K562 (cell line): ENCODE data around the gene F13A1. TPM values are rescaled to one million over a fixed set of nuclear protein-coding genes. Genes with fewer than 3 reads are reported as not detected.

ENCODE experiments used
- ATAC-seq: fragments of 200-7000 bp; cut with Tn5 transposase; 3 replicates; pipeline ENCODE4 v1.9.1; 2020; ENCODE audit warnings: moderate library complexity
- BruUV-seq: library from RNA; stranded (reverse); fragments of 400-500 nt; replicated peaks from 2 replicates; lab custom pipeline; 2021; lab: Mats Ljungman, UMichigan
- CTCF ChIA-PET: fragments of 300-600 bp; formaldehyde crosslinking; extraction: SDS; loops from one replicate; lab custom pipeline; 2021; ENCODE audit warnings: low intra/inter-chr PET ratio; lab: Yijun Ruan, JAX
- POLR2A ChIA-PET: fragments of 300-600, 350-650 bp; sonication (Branson Sonifier 250); formaldehyde crosslinking; extraction: SDS; loops from one replicate; lab custom pipeline; 2021; ENCODE audit warnings: antibody characterized with exemption, inconsistent platforms; lab: Yijun Ruan, JAX
- DNase-seq, 4 experiments: peaks; one replicate each; pipeline versions ENCODE4 v3.0.0 to v3.0.0-alpha.2; 2011 to 2018; ENCODE audit warnings: low spot score in 3 of 4, mixed read lengths in 3 of 4; ENCODE audit errors: extremely low read depth in 1 of 4
- FAIRE-seq: peaks from 2 replicates; lab custom pipeline; 2011; peaks lifted over from hg19 to GRCh38; lab: Jason Lieb, UNC
- H2AFZ ChIP-seq: 2 replicates; pipeline ENCODE4 v1.6.0; 2011; ENCODE audit warnings: low read depth, low read length, control low read depth, inconsistent platforms
- H3K27ac ChIP-seq: fragments of 200-600 bp; 3 replicates; pipeline ENCODE4 v1.8.0; 2011; ENCODE audit warnings: low read depth, mild to moderate bottlenecking, control low read depth, inconsistent platforms, low read length, moderate library complexity, mixed read lengths; ENCODE audit errors: extremely low read depth
- H3K27me3 ChIP-seq, 2 experiments: fragments of 300-600 bp in 1 of 2; 2 replicates in 1 of 2; 3 replicates in 1 of 2; pipeline versions ENCODE4 v1.6.0 to v1.8.0; 2011; ENCODE audit warnings: inconsistent platforms in 2 of 2, low read length in 2 of 2, mild to moderate bottlenecking in 1 of 2, mixed read lengths in 1 of 2, moderate library complexity in 1 of 2; ENCODE audit not compliant: control insufficient read depth in 2 of 2, insufficient read depth in 2 of 2
- H3K36me3 ChIP-seq: fragments of 300-600 bp; 3 replicates; pipeline ENCODE4 v1.8.0; 2011; ENCODE audit warnings: mild to moderate bottlenecking, low read length, inconsistent platforms; ENCODE audit not compliant: control insufficient read depth, insufficient read depth
- H3K4me1 ChIP-seq, 2 experiments: fragments of 200-600 bp in 1 of 2; replicated peaks in 1 of 2; 2 replicates in 1 of 2; 3 replicates in 1 of 2; pipeline versions ENCODE4 v1.5.1 to v1.8.0; 2011; ENCODE audit warnings: inconsistent platforms in 2 of 2, low read length in 2 of 2, mild to moderate bottlenecking in 1 of 2, mixed read lengths in 1 of 2, moderate library complexity in 1 of 2; ENCODE audit not compliant: control insufficient read depth in 2 of 2, insufficient read depth in 2 of 2
- H3K4me2 ChIP-seq: 2 replicates; pipeline ENCODE4 v1.6.1; 2011; ENCODE audit warnings: low read length, control low read depth, inconsistent platforms, mixed read lengths; ENCODE audit not compliant: insufficient read depth
- H3K4me3 ChIP-seq: fragments of 200-600 bp; sonication (generic), shearing (Covaris generic); 2 replicates; pipeline ENCODE4 v1.5.1; 2016; ENCODE audit warnings: control low read depth, inconsistent platforms
- H3K79me2 ChIP-seq: fragments of 200-600 bp; 3 replicates; pipeline ENCODE4 v1.8.0; 2011; ENCODE audit warnings: low read length, inconsistent platforms; ENCODE audit not compliant: control insufficient read depth, insufficient read depth
- H3K9ac ChIP-seq, 2 experiments: 2 replicates each; pipeline versions ENCODE4 v1.6.0 to v1.6.1; 2011; ENCODE audit warnings: low read depth in 2 of 2, low read length in 2 of 2, control low read depth in 1 of 2, inconsistent platforms in 1 of 2, mild to moderate bottlenecking in 1 of 2, mixed read lengths in 1 of 2; ENCODE audit not compliant: insufficient read depth in 1 of 2
- H3K9me1 ChIP-seq: one replicate; pipeline ENCODE4 v1.6.0; 2011; ENCODE audit warnings: inconsistent platforms, mild to moderate bottlenecking, low read length, moderate library complexity; ENCODE audit not compliant: control insufficient read depth, insufficient read depth
- H3K9me3 ChIP-seq: replicated peaks from 2 replicates; pipeline ENCODE4 v1.5.1; 2011; ENCODE audit warnings: low read depth, low read length, inconsistent platforms; ENCODE audit not compliant: control insufficient read depth, insufficient read depth
- H4K20me1 ChIP-seq: replicated peaks from 2 replicates; pipeline ENCODE4 v1.6.1; 2011; ENCODE audit warnings: low read length, inconsistent platforms, mixed read lengths; ENCODE audit not compliant: control insufficient read depth, insufficient read depth
- FUS ChIP-seq: fragments of 200-400 bp; formaldehyde crosslinking; optimal IDR thresholded peaks from 2 replicates; pipeline ENCODE3; 2017; ENCODE audit warnings: low read depth, low read length
- HDAC6 ChIP-seq: IDR thresholded peaks from 2 replicates; pipeline ENCODE4 v1.6.1; 2012; ENCODE audit warnings: low read depth, mild to moderate bottlenecking, control low read depth, inconsistent platforms, low read length, moderate library complexity
- HSF4 ChIP-seq: fragments of 250-450 bp; sonication (Bioruptor Pico); IDR thresholded peaks from 2 replicates; pipeline ENCODE4 v2.1.2; 2022; ENCODE audit warnings: mild to moderate bottlenecking, moderate library complexity, borderline replicate concordance
- ZNF174 ChIP-seq: fragments of 250-450 bp; sonication (Bioruptor Pico); IDR thresholded peaks from 2 replicates; pipeline ENCODE4 v1.4.0; 2020; ENCODE audit warnings: mild to moderate bottlenecking
- ZNF217 ChIP-seq: sonication (generic); formaldehyde crosslinking; IDR thresholded peaks from 2 replicates; pipeline ENCODE4 v1.8.0; 2022; ENCODE audit warnings: mild to moderate bottlenecking, missing genetic modification reagents
- ZNF586 ChIP-seq: fragments of 450-650 bp; formaldehyde crosslinking; conservative IDR thresholded peaks from 2 replicates; pipeline ENCODE4 v1.4.0; 2020; ENCODE audit warnings: mild to moderate bottlenecking, moderate library complexity
- WGBS: fragments of 100-300 bp; shearing (Covaris generic); methylation state at CpG from one replicate; pipeline ENCODE4 v1.1.6; 2016; ENCODE audit warnings: low coverage, mixed read lengths; ENCODE audit not compliant: insufficient coverage; ENCODE audit errors: missing lambda C conversion rate; 5-methylcytosine and 5-hydroxymethylcytosine counted together
- in situ Hi-C: fragments of 300-500 bp; cut with MboI; formaldehyde crosslinking; loops from 4 replicates; pipeline ENCODE4 v1.15.0; 2018; ENCODE audit warnings: inconsistent platforms, mixed read lengths
- intact Hi-C: fragments of 100-400 bp; cut with micrococcal nuclease; formaldehyde crosslinking; loops from 2 replicates; pipeline ENCODE4 v1.14.2; 2022
- polyA plus RNA-seq, 8 experiments: library from polyadenylated mRNA; depleted of rRNA in 4 of 8; stranded (reverse) in 5 of 8; unstranded in 3 of 8; fragments of >200 nt; fragmentation: Nextera tagmentation in 2 of 8; fragmentation: Illumina TruSeq in 1 of 8; extraction: Ambion mirVana in 2 of 8; extraction: Trizol in 1 of 8; gene quantifications; 2 replicates each; pipeline versions ENCODE4 v1.2.1 to v1.2.3, GENCODE V29; 2011 to 2014; ENCODE audit warnings: inconsistent platforms in 1 of 8, missing spikeins in 1 of 8
- total RNA-seq, 7 experiments: library from RNA; depleted of rRNA in 6 of 7; stranded (reverse); fragments of >200 nt in 6 of 7; fragmentation: Illumina TruSeq in 2 of 7; extraction: Trizol in 2 of 7; gene quantifications; 2 replicates each; pipeline versions ENCODE4 v1.2.1 to v1.2.3, GENCODE V29; 2011 to 2021; ENCODE audit warnings: low replicate concordance in 1 of 7
- TF ChIP-seq, protein P1 (sequence below): fragments of 450-650 bp; IDR thresholded peaks from 2 replicates; pipeline ENCODE4 v1.6.1; 2016

Gene F13A1
- total and polyA plus RNA-seq, 9 of the 15 experiments (the other 6 are each of a cell fraction or from before 2014, with no cell fraction given): 0.33 TPM; not detected in 8

DNA sequence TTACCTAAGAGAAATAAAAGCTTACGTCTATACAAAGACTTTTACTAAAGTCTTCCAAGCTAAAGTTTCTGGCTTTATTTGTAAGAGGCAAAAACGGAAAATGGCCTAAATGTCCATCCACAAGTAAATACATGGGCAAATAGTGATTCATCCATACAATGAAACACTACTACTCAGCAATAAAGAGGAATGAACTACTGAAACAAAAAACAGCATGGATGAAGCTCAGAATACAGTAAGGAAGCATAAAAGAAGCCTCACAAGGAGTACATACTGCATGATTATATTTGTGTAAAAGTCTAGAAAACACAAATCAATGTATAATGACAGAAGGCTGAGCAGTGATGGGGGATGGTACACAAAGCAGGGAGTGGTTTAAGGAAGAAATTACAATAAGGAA, 84.7 kb downstream of the F13A1 start:
- ATAC-seq (no peak), DNase-seq (no peak), FAIRE-seq (no peak)
- ChIA-PET POLR2A (interaction anchor here (0.6 kb wide), 1 partner anchor 499 kb away, joined by 3 read pairs; no protein-coding TSS in a partner anchor), CTCF (no interaction called here)
- Histone ChIP-seq H3K9me1 (no peaks in the 10 kb centered on the region), H2AFZ (no peak overlapping the region), H3K36me3 (no peaks in the 10 kb centered on the region), H3K4me3 (no peak overlapping the region), H3K79me2 (no peaks in the 10 kb centered on the region), H3K4me1 (no peaks in the 10 kb centered on the region), H4K20me1 (no peaks in the 10 kb centered on the region), H3K4me2 (no peak overlapping the region), H3K27ac (no peak overlapping the region), H3K9me3 (no peaks in the 10 kb centered on the region), H3K9ac (no peak overlapping the region)
- in situ Hi-C loops: no loop called here
- BruUV-seq: no TSS peak
- WGBS: 0% methylated on average over 2 of the region's 2 CpGs
- TF ChIP-seq, protein P1, sequence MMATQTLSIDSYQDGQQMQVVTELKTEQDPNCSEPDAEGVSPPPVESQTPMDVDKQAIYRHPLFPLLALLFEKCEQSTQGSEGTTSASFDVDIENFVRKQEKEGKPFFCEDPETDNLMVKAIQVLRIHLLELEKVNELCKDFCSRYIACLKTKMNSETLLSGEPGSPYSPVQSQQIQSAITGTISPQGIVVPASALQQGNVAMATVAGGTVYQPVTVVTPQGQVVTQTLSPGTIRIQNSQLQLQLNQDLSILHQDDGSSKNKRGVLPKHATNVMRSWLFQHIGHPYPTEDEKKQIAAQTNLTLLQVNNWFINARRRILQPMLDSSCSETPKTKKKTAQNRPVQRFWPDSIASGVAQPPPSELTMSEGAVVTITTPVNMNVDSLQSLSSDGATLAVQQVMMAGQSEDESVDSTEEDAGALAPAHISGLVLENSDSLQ: no peak
- TF ChIP-seq FUS (no peak), HDAC6 (no peak), ZNF217 (CRISPR knock-in tag) (no peak), ZNF586 (no peak), HSF4 (no peak), ZNF174 (no peak)
- TF ChIP-seq, all 486 proteins: peak for 0
- no peaks in the 10 kb centered on the region for H3K27me3 ChIP-seq
- intact Hi-C loops: no loop called here
